Fibroblast of lung (primary cell): ENCODE data around the gene DNAJA3. TPM values are rescaled to one million over a fixed set of nuclear protein-coding genes. Genes with fewer than 3 reads are reported as not detected.

ENCODE experiments used
- DNase-seq, 2 donors: peaks; one replicate each; pipeline versions ENCODE4 v3.0.0 to v3.0.0-alpha.2; 2010; ENCODE audit warnings: low read depth in 2 of 2
- H2AFZ ChIP-seq: 2 replicates; pipeline ENCODE4 v1.5.1; 2012; ENCODE audit warnings: low read length, control low read depth, inconsistent platforms
- H3K27ac ChIP-seq: 2 replicates; pipeline ENCODE4 v1.5.1; 2011; ENCODE audit warnings: low read length, control low read depth; ENCODE audit not compliant: insufficient read depth
- H3K27me3 ChIP-seq: 2 replicates; pipeline ENCODE4 v1.5.1; 2011; ENCODE audit warnings: mild to moderate bottlenecking, low read length; ENCODE audit not compliant: control insufficient read depth, insufficient read depth
- H3K36me3 ChIP-seq: 2 replicates; pipeline ENCODE4 v1.5.1; 2011; ENCODE audit warnings: low read length; ENCODE audit not compliant: control insufficient read depth, insufficient read depth
- H3K4me1 ChIP-seq: 2 replicates; pipeline ENCODE4 v1.5.1; 2011; ENCODE audit warnings: low read length; ENCODE audit not compliant: control insufficient read depth, insufficient read depth; ENCODE audit errors: extremely low read depth
- H3K4me2 ChIP-seq: 2 replicates; pipeline ENCODE4 v1.5.1; 2011; ENCODE audit warnings: low read length, control low read depth; ENCODE audit not compliant: insufficient read depth; ENCODE audit errors: extremely low read depth
- H3K4me3 ChIP-seq, 4 experiments: fragments of 200-600 bp in 1 of 4; sonication (generic) in 1 of 4; replicated peaks in 1 of 4; 2 replicates each; pipeline ENCODE4 v1.5.1; 2011 to 2016; ENCODE audit warnings: low read length in 4 of 4, low read depth in 3 of 4, mild to moderate bottlenecking in 3 of 4, control low read depth in 2 of 4, inconsistent platforms in 1 of 4, mixed read lengths in 1 of 4; ENCODE audit not compliant: insufficient read depth in 1 of 4; ENCODE audit errors: control extremely low read depth in 1 of 4
- H3K79me2 ChIP-seq: 2 replicates; pipeline ENCODE4 v1.5.1; 2012; ENCODE audit warnings: mild to moderate bottlenecking, low read length, inconsistent platforms; ENCODE audit not compliant: control insufficient read depth, insufficient read depth
- H3K9ac ChIP-seq: 2 replicates; pipeline ENCODE4 v1.5.1; 2011; ENCODE audit warnings: mild to moderate bottlenecking, low read length, control low read depth; ENCODE audit not compliant: insufficient read depth
- H3K9me3 ChIP-seq: 2 replicates; pipeline ENCODE4 v1.5.1; 2012; ENCODE audit warnings: low read depth, low read length; ENCODE audit not compliant: control insufficient read depth, insufficient read depth
- H4K20me1 ChIP-seq: 2 replicates; pipeline ENCODE4 v1.5.1; 2011; ENCODE audit warnings: low read length; ENCODE audit not compliant: control insufficient read depth, insufficient read depth; ENCODE audit errors: extremely low read depth
- CTCF ChIP-seq, 2 donors: IDR thresholded peaks in 1 of 2; conservative IDR thresholded peaks in 1 of 2; 1 replicate in 1 of 2; 2 replicates in 1 of 2; pipeline ENCODE4 v1.5.1; 2011 to 2012; ENCODE audit warnings: low read length in 2 of 2, control low read depth in 1 of 2, inconsistent platforms in 1 of 2, low read depth in 1 of 2, mild to moderate bottlenecking in 1 of 2
- EZH2 ChIP-seq: IDR thresholded peaks from 2 replicates; pipeline ENCODE4 v1.5.1; 2012; ENCODE audit warnings: low read length, control low read depth, mild to moderate bottlenecking; ENCODE audit errors: missing control alignments
- polyA plus RNA-seq, 2 donors: library from polyadenylated mRNA; depleted of rRNA in 1 of 2; stranded (reverse) in 1 of 2; unstranded in 1 of 2; fragments of >200 nt; gene quantifications; 2 replicates each; pipeline ENCODE4 v1.2.1, GENCODE V29; 2011 to 2012; ENCODE audit warnings: missing spikeins in 1 of 2
- total RNA-seq: library from RNA; depleted of rRNA; stranded (reverse); fragments of >200 nt; gene quantifications from 2 replicates; pipeline ENCODE4 v1.2.1, GENCODE V29; 2014

DNAJA3 gene
- total and polyA plus RNA-seq, 2 donors (not counting 1 experiment from before 2014, with no cell fraction given), result 27.8 to 66.1 TPM

DNA sequence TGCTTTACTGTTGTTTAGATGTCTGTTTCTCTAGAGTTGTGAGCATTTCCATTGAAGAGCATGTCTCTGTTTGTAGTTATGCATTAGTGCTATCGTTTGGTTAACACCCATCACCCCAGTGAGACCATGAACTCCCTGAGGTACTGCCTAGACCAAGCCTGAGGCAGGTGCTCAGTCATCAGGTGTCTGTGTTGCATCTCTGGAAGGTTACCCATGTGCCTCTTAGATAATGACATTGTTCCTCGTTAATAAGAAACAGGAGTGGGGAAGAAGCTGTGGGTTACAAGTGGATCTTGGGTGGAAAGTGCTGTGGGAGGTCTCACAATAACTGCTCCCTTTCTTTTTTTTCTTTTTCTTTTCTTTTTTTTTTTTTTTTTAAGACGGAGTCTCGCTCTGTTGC lies 18.3 kb downstream of the DNAJA3 start:
- H4K20me1 ChIP-seq, result no peaks in the 10 kb centered on the region
- no peak overlapping the region for H3K27ac ChIP-seq
- no peak for TF ChIP-seq EZH2
- TF ChIP-seq CTCF (conservative IDR thresholded peaks at IDR 0.05 in 1 of 2, IDR thresholded peaks at IDR 0.05 in 1 of 2; ENCODE audit: low read depth in 1 of 2, low read length in 2 of 2), result no peak
- no peak for DNase-seq
- H3K9me3 ChIP-seq, result no peaks in the 10 kb centered on the region
- no peak overlapping the region for H2AFZ ChIP-seq
- H3K4me1 ChIP-seq, result no peaks in the 10 kb centered on the region
- H3K27me3 ChIP-seq, result no peaks in the 10 kb centered on the region
- no peak overlapping the region for H3K4me2 ChIP-seq
- peaks cover 35% of the 10 kb centered on the region for H3K36me3 ChIP-seq
- H3K9ac ChIP-seq, result no peak overlapping the region
- no peaks in the 10 kb centered on the region for H3K79me2 ChIP-seq
- no peak overlapping the region for H3K4me3 ChIP-seq

DNA sequence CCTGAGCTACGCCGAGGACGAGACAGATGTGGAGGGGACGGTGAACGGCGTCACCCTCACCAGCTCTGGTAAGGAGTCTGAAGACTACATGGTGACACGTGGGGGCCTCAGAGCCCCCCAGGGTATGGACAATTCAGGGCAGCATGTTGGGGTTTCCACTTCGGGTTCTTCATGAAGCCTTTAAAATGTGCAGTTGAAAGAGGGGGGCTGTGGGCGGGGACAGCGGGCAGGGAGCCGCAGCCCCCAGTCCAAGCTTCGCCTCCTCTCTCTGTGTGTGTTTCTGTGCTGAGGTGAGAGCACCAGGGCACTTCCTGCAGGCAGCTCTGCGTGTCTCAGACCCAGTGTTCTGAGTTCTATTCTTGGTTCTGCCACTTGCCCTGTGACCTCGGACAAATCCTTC lies 24.8 kb downstream of the DNAJA3 start:
- no peak for TF ChIP-seq EZH2
- no peak for TF ChIP-seq CTCF (conservative IDR thresholded peaks at IDR 0.05 in 1 of 2, IDR thresholded peaks at IDR 0.05 in 1 of 2; ENCODE audit: low read depth in 1 of 2, low read length in 2 of 2)
- H3K36me3 ChIP-seq, result peaks cover 25% of the 10 kb centered on the region
- H3K4me1 ChIP-seq, result no peaks in the 10 kb centered on the region
- H3K9ac ChIP-seq, result no peak overlapping the region
- H3K79me2 ChIP-seq, result no peaks in the 10 kb centered on the region
- no peak overlapping the region for H2AFZ ChIP-seq
- H3K27me3 ChIP-seq, result no peaks in the 10 kb centered on the region
- no peak overlapping the region for H3K27ac ChIP-seq
- no peaks in the 10 kb centered on the region for H4K20me1 ChIP-seq
- DNase-seq, result no peak
- no peak overlapping the region for H3K4me3 ChIP-seq
- no peak overlapping the region for H3K4me2 ChIP-seq
- H3K9me3 ChIP-seq, result no peaks in the 10 kb centered on the region

DNA sequence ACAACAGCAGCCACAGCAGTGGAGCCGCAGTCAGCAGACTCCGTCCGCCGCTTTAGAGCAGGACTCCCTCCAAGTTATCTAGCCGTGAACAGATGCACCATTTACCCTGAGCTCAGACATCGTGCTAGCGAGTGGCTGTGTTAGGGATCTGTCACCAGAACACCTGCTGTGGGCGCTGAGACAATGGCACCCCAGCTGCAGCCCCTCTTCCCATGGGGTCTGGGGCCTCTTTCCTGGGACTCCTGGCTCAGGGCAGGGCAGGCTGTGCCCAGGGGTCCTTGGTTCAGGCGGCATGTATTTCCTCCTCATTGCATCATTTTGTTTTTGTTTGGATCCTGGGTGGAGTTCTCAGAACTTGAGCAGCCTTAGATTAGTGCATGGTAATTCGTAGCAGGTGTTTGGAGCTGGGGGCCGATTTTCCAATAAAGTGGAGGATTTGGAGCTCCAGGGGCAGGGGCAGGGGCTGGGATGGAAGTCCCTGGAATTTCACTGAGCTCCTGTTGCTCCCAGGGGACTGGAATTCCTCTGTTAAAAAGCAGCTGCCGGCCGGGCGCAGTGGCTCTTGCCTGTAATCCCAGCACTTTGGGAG lies 25.4 kb downstream of the DNAJA3 start:
- no peak overlapping the region for H3K4me3 ChIP-seq
- no peak overlapping the region for H3K9ac ChIP-seq
- H3K9me3 ChIP-seq, result no peaks in the 10 kb centered on the region
- no peak for DNase-seq
- no peak overlapping the region for H2AFZ ChIP-seq
- no peak overlapping the region for H3K27ac ChIP-seq
- H3K79me2 ChIP-seq, result no peaks in the 10 kb centered on the region
- H3K27me3 ChIP-seq, result no peaks in the 10 kb centered on the region
- no peaks in the 10 kb centered on the region for H4K20me1 ChIP-seq
- TF ChIP-seq CTCF (conservative IDR thresholded peaks at IDR 0.05 in 1 of 2, IDR thresholded peaks at IDR 0.05 in 1 of 2; ENCODE audit: low read depth in 1 of 2, low read length in 2 of 2) (no peak), EZH2 (no peak)
- peaks cover 26% of the 10 kb centered on the region for H3K36me3 ChIP-seq
- no peak overlapping the region for H3K4me2 ChIP-seq
- H3K4me1 ChIP-seq, result no peaks in the 10 kb centered on the region
